ENCODE measurements around the gene ST6GALNAC6.

The ST6GALNAC6 gene

DNA sequence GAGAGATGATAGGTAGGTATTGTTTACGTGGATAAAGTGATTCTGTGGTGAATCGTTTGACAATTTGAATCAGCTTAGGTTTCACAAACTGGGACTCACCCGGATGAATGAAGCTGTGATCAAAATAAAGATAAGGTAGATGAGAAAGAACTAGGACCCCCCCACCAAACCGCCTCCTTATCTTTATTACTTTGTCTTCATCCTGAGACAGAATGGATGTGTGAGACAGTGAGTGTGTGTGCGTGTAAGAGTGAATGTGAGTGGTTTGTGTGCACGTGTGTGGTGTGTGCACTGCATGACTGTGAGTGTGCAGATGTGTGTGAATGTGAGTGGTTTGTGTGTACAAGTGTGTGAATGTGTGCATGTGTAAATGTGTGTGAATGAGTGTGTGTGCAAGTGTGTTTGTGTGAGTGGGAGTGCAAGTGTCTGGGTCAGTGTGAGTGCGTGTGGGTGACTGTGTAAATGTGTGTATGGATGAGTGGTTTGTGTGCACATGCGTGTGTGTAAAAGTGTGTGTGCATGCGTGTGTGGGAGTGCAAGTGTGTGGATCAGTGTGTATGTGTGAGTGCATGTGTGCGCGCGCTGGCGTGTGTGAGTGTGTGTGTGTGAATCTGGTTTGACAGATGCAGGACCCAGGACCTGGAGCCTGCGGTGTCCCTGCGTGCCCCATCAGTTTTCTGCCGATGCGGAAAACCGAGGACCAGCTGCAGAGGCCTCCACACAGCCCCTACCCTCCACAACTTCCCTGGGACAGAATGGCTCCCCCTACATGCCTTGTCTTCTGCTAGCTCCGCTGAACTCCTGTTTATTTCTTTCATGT, 33.5 kb downstream of the ST6GALNAC6 start:
- TF ChIP-seq CTCF (IDR thresholded peaks at IDR 0.05) (no peak), ZFX (IDR thresholded peaks at IDR 0.05; ENCODE audit: borderline replicate concordance) (no peak)
- no peak overlapping the region for H3K27ac ChIP-seq

GRCh38 chr9:127863191-127863621, 36.2 kb downstream of the ST6GALNAC6 start:
- TF ChIP-seq CTCF (IDR thresholded peaks at IDR 0.05) (no peak), ZFX (IDR thresholded peaks at IDR 0.05; ENCODE audit: borderline replicate concordance) (no peak)
- no peak overlapping the region for H3K27ac ChIP-seq

DNA sequence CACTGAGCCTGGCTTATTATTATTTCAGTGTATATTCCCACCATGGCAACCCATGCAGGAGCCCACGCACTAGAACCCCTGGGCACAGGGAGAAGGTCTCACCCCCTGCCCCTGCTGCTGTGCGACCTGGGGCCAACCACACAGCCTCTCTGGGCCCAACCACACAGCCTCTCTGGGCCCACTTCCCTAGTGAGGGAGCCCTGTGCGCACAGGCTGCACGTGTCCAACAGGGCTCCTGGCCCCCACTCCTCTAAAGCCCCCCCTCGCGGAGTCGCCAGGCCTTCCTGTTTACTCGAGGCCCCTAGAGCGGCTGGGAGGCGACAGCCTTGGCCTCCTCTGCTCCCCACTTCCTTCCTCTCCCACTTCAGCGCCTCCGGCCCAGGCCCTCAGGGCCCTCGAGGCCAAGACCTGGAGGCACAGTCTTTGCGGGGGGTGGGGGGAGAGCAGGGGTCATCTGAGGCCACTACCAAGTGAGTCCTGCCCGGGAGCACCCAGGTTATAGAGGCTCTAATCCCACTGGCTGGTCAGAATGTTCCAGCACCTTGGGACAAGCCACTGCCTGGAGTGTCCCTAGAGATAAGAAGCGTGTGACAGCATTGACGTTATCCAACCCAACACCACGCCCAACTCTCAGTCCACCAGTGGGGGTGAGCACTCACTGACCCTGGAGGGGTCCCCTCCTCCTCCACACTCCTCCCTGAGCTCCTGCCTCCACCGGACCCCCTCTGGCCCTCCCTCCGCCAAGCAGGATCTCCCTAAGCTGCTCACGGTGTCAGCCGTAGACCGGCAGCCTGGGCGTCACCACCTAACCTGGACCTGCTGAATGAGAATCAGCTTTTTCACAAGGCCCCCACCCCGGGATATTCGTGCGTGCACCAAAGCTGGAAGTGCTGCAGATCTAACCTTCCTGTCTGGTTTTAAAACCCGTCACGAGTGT, 37.1 kb downstream of the ST6GALNAC6 start:
- TF ChIP-seq ZFX (IDR thresholded peaks at IDR 0.05; ENCODE audit: borderline replicate concordance) (no peak), CTCF (IDR thresholded peaks at IDR 0.05) (no peak)

DNA sequence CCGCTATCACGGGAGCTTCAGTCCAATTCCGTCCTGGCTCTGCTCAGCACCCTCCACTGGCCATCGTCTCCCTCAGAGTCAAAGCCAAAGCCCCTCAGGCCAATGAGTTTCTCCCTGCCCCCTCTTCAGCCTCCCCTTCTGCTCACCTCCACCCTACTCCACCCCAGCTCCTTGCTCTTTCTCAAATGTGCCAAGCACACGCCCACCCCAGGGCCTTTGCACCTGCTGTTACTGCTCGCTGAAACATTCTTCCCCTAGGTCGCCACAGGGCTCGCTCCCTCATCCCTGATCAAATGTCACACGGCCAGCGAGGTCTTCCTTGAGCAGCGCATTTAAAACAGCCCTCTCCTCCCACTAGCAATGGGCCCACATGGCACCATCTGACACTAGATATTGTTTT, 38.6 kb downstream of the ST6GALNAC6 start:
- no peak overlapping the region for H3K27ac ChIP-seq
- no peak for TF ChIP-seq CTCF (IDR thresholded peaks at IDR 0.05)
- no peak for TF ChIP-seq ZFX (IDR thresholded peaks at IDR 0.05; ENCODE audit: borderline replicate concordance)

More for the DNA sequence above, 37.1 kb downstream of the ST6GALNAC6 start:
- no peak overlapping the region for H3K27ac ChIP-seq

GRCh38 chr9:127860260-127860659, 39.1 kb downstream of the ST6GALNAC6 start:
- TF ChIP-seq ZFX (IDR thresholded peaks at IDR 0.05; ENCODE audit: borderline replicate concordance) (no peak), CTCF (IDR thresholded peaks at IDR 0.05) (no peak)
- H3K27ac ChIP-seq, result no peak overlapping the region

GRCh38 chr9:127858041-127858512, 41.3 kb downstream of the ST6GALNAC6 start:
- H3K27ac ChIP-seq, result no peak overlapping the region
- TF ChIP-seq ZFX (IDR thresholded peaks at IDR 0.05; ENCODE audit: borderline replicate concordance) (no peak), CTCF (IDR thresholded peaks at IDR 0.05) (no peak)

Measured in 22Rv1 (cell line).